Mesendoderm (in vitro differentiated cells): Measurements from ENCODE around the gene SPRR2G.
"Not testable (repeated sequence)": the region's sequence is repeated elsewhere in the genome, so short reads cannot be mapped to it uniquely, and the experiment has no call there.

ENCODE experiments used
- DNase-seq: peaks from one replicate; pipeline ENCODE4 v3.0.0; 2013
- H2AK5ac ChIP-seq: 2 replicates; pipeline ENCODE4 v1.6.1; 2013; ENCODE audit warnings: low read length, inconsistent platforms
- H2BK120ac ChIP-seq: 2 replicates; pipeline ENCODE4 v1.6.1; 2013; ENCODE audit warnings: low read depth, mild to moderate bottlenecking, low read length, moderate library complexity, mixed read lengths
- H2BK15ac ChIP-seq: replicated peaks from 2 replicates; pipeline ENCODE4 v1.6.1; 2013; ENCODE audit warnings: low read depth, mild to moderate bottlenecking, moderate library complexity
- H2BK5ac ChIP-seq: 2 replicates; pipeline ENCODE4 v1.6.1; 2013; ENCODE audit warnings: low read length, inconsistent platforms
- H3K18ac ChIP-seq: 2 replicates; pipeline ENCODE4 v1.6.1; 2013; ENCODE audit warnings: mild to moderate bottlenecking, low read length, mixed read lengths
- H3K23ac ChIP-seq: one replicate; pipeline ENCODE4 v1.6.1; 2013; ENCODE audit warnings: low read length
- H3K27ac ChIP-seq: 2 replicates; pipeline ENCODE4 v1.5.1; 2013; ENCODE audit warnings: low read depth, mild to moderate bottlenecking, inconsistent platforms, low read length, moderate library complexity
- H3K27me3 ChIP-seq: 2 replicates; pipeline ENCODE4 v1.6.1; 2013; ENCODE audit warnings: low read length, control low read depth, mild to moderate bottlenecking, inconsistent platforms; ENCODE audit not compliant: insufficient read depth, poor library complexity
- H3K36me3 ChIP-seq: 2 replicates; pipeline ENCODE4 v1.6.1; 2013; ENCODE audit warnings: low read length, inconsistent platforms; ENCODE audit not compliant: control insufficient read depth, insufficient read depth
- H3K4ac ChIP-seq: one replicate; pipeline ENCODE4 v1.6.1; 2013; ENCODE audit warnings: low read depth, mild to moderate bottlenecking, low read length, moderate library complexity
- H3K4me1 ChIP-seq: 2 replicates; pipeline ENCODE4 v1.6.1; 2013; ENCODE audit warnings: low read depth, low read length, inconsistent platforms; ENCODE audit not compliant: control insufficient read depth
- H3K4me2 ChIP-seq: 2 replicates; pipeline ENCODE4 v1.6.1; 2013; ENCODE audit warnings: low read length
- H3K4me3 ChIP-seq: 2 replicates; pipeline ENCODE4 v1.5.1; 2013; ENCODE audit warnings: mild to moderate bottlenecking, low read length
- H3K56ac ChIP-seq: one replicate; pipeline ENCODE4 v1.6.1; 2013; ENCODE audit warnings: low read length
- H3K79me1 ChIP-seq: 2 replicates; pipeline ENCODE4 v1.6.1; 2013; ENCODE audit warnings: low read length, inconsistent platforms
- H3K79me2 ChIP-seq: 2 replicates; pipeline ENCODE4 v1.6.1; 2013; ENCODE audit warnings: mild to moderate bottlenecking, low read length; ENCODE audit not compliant: control insufficient read depth, insufficient read depth
- H3K9ac ChIP-seq: 2 replicates; pipeline ENCODE4 v1.6.1; 2013; ENCODE audit warnings: low read length, inconsistent platforms
- H4K5ac ChIP-seq: one replicate; pipeline ENCODE4 v1.6.1; 2013; ENCODE audit warnings: low read length
- H4K8ac ChIP-seq: one replicate; pipeline ENCODE4 v1.6.1; 2013; ENCODE audit warnings: low read depth, mild to moderate bottlenecking, control low read depth, low read length, moderate library complexity
- WGBS: extraction: QIAGEN DNeasy Blood & Tissue Kit; methylation state at CpG from one replicate; pipeline ENCODE4 v1.1.7; 2013; ENCODE audit warnings: low lambda C conversion rate, missing lambda C conversion rate; ENCODE audit not compliant: insufficient coverage; ENCODE audit errors: extremely low coverage; 5-methylcytosine and 5-hydroxymethylcytosine counted together

The SPRR2G gene

GRCh38 chr1:153141377-153141776, 9.3 kb downstream of the SPRR2G start:
- WGBS, result no CpG with 5 or more reads among the region's 3 CpGs
- no peaks in the 10 kb centered on the region for H3K79me1 ChIP-seq
- H2BK120ac ChIP-seq, result no peak overlapping the region
- H3K4me2 ChIP-seq, result no peak overlapping the region
- H3K56ac ChIP-seq, result no peak overlapping the region
- H2BK15ac ChIP-seq, result no peak overlapping the region
- H4K8ac ChIP-seq, result no peak overlapping the region
- H2AK5ac ChIP-seq, result no peak overlapping the region
- H3K9ac ChIP-seq, result no peak overlapping the region
- no peaks in the 10 kb centered on the region for H3K27me3 ChIP-seq
- H3K36me3 ChIP-seq, result no peaks in the 10 kb centered on the region
- H3K4me3 ChIP-seq, result no peak overlapping the region
- H3K23ac ChIP-seq, result no peak overlapping the region
- H3K79me2 ChIP-seq, result no peaks in the 10 kb centered on the region
- H2BK5ac ChIP-seq, result no peak overlapping the region
- H3K18ac ChIP-seq, result no peak overlapping the region
- no peaks in the 10 kb centered on the region for H3K4me1 ChIP-seq
- DNase-seq, result no peak
- no peak overlapping the region for H3K4ac ChIP-seq
- H3K27ac ChIP-seq, result no peak overlapping the region
- no peak overlapping the region for H4K5ac ChIP-seq

GRCh38 chr1:153140484-153140883, 10.2 kb downstream of the SPRR2G start:
- no peak overlapping the region for H3K56ac ChIP-seq
- H2BK15ac ChIP-seq, result no peak overlapping the region
- no peak overlapping the region for H4K5ac ChIP-seq
- no peak overlapping the region for H4K8ac ChIP-seq
- no CpG with 5 or more reads among the region's 3 CpGs for WGBS
- no peaks in the 10 kb centered on the region for H3K79me1 ChIP-seq
- no peak overlapping the region for H3K4me2 ChIP-seq
- no peak overlapping the region for H3K23ac ChIP-seq
- H3K4me3 ChIP-seq, result no peak overlapping the region
- H3K27ac ChIP-seq, result no peak overlapping the region
- H3K4ac ChIP-seq, result no peak overlapping the region
- H3K4me1 ChIP-seq, result no peaks in the 10 kb centered on the region
- H3K18ac ChIP-seq, result no peak overlapping the region
- no peaks in the 10 kb centered on the region for H3K36me3 ChIP-seq
- H3K79me2 ChIP-seq, result no peaks in the 10 kb centered on the region
- H3K27me3 ChIP-seq, result no peaks in the 10 kb centered on the region
- H3K9ac ChIP-seq, result no peak overlapping the region
- no peak overlapping the region for H2AK5ac ChIP-seq
- H2BK5ac ChIP-seq, result no peak overlapping the region
- no peak for DNase-seq
- H2BK120ac ChIP-seq, result no peak overlapping the region

GRCh38 chr1:153133743-153134142, 16.9 kb downstream of the SPRR2G start:
- Histone ChIP-seq H3K27ac (no peak overlapping the region), H3K27me3 (no peaks in the 10 kb centered on the region), H2AK5ac (no peak overlapping the region), H2BK15ac (no peak overlapping the region), H4K8ac (no peak overlapping the region), H2BK120ac (no peak overlapping the region), H4K5ac (no peak overlapping the region), H3K36me3 (no peaks in the 10 kb centered on the region), H3K23ac (no peak overlapping the region), H3K4me3 (no peak overlapping the region), H3K56ac (no peak overlapping the region), H3K4ac (no peak overlapping the region), H3K79me1 (no peaks in the 10 kb centered on the region), H3K9ac (no peak overlapping the region), H3K4me1 (no peaks in the 10 kb centered on the region), H2BK5ac (no peak overlapping the region), H3K79me2 (no peaks in the 10 kb centered on the region), H3K4me2 (no peak overlapping the region), H3K18ac (no peak overlapping the region)
- WGBS, result no CpG with 5 or more reads among the region's 2 CpGs
- no peak for DNase-seq

GRCh38 chr1:153133267-153133666, 17.4 kb downstream of the SPRR2G start:
- Histone ChIP-seq H3K4me3 (no peak overlapping the region), H3K56ac (no peak overlapping the region), H3K4me2 (no peak overlapping the region), H3K18ac (no peak overlapping the region), H3K23ac (no peak overlapping the region), H3K4me1 (no peaks in the 10 kb centered on the region), H2BK120ac (no peak overlapping the region), H3K27me3 (no peaks in the 10 kb centered on the region), H2AK5ac (no peak overlapping the region), H4K5ac (no peak overlapping the region), H3K79me1 (no peaks in the 10 kb centered on the region), H2BK15ac (no peak overlapping the region), H3K36me3 (no peaks in the 10 kb centered on the region), H3K4ac (no peak overlapping the region), H3K27ac (no peak overlapping the region), H3K79me2 (no peaks in the 10 kb centered on the region), H2BK5ac (no peak overlapping the region), H3K9ac (no peak overlapping the region), H4K8ac (no peak overlapping the region)
- DNase-seq, result no peak
- WGBS, result no CpG with 5 or more reads among the region's 1 CpG

- H2BK15ac ChIP-seq, H3K23ac ChIP-seq, H3K79me2 ChIP-seq, DNase-seq, H4K5ac ChIP-seq, H2BK5ac ChIP-seq, H4K8ac ChIP-seq, H3K79me1 ChIP-seq, H3K4me2 ChIP-seq, H3K4ac ChIP-seq, H3K27ac ChIP-seq, H3K4me3 ChIP-seq, H2AK5ac ChIP-seq, H3K36me3 ChIP-seq, H3K18ac ChIP-seq, H3K4me1 ChIP-seq, H3K27me3 ChIP-seq, H3K9ac ChIP-seq, H2BK120ac ChIP-seq, H3K56ac ChIP-seq: not testable (repeated sequence)
- no CpG with 5 or more reads among the region's 4 CpGs for WGBS
Measured at GRCh38 chr1:153128688-153129087, 22.0 kb downstream of the SPRR2G start.

- DNase-seq, result no peak
- no peaks in the 10 kb centered on the region for H3K36me3 ChIP-seq
- H3K23ac ChIP-seq, result no peak overlapping the region
- no peak overlapping the region for H2BK120ac ChIP-seq
- H3K18ac ChIP-seq, result no peak overlapping the region
- H2BK15ac ChIP-seq, result no peak overlapping the region
- no peak overlapping the region for H4K5ac ChIP-seq
- peaks cover 2% of the 10 kb centered on the region for H3K4me1 ChIP-seq
- no peaks in the 10 kb centered on the region for H3K27me3 ChIP-seq
- H3K4ac ChIP-seq, result no peak overlapping the region
- no peak overlapping the region for H3K4me2 ChIP-seq
- no peak overlapping the region for H2AK5ac ChIP-seq
- H3K27ac ChIP-seq, result no peak overlapping the region
- no peak overlapping the region for H3K4me3 ChIP-seq
- H3K79me1 ChIP-seq, result no peaks in the 10 kb centered on the region
- H4K8ac ChIP-seq, result no peak overlapping the region
- H2BK5ac ChIP-seq, result no peak overlapping the region
- H3K9ac ChIP-seq, result no peak overlapping the region
- WGBS, result no CpG with 5 or more reads among the region's 2 CpGs
- no peak overlapping the region for H3K56ac ChIP-seq
- no peaks in the 10 kb centered on the region for H3K79me2 ChIP-seq
Measured at GRCh38 chr1:153127296-153127695, 23.4 kb downstream of the SPRR2G start.
